ENCODE data around the gene PPARA. TPM values are rescaled to one million over a fixed set of nuclear protein-coding genes. Genes with fewer than 3 reads are reported as not detected.

PPARA gene
- total RNA-seq, 2 donors from 2014 or later, result 15.4 to 18.6 TPM

DNA sequence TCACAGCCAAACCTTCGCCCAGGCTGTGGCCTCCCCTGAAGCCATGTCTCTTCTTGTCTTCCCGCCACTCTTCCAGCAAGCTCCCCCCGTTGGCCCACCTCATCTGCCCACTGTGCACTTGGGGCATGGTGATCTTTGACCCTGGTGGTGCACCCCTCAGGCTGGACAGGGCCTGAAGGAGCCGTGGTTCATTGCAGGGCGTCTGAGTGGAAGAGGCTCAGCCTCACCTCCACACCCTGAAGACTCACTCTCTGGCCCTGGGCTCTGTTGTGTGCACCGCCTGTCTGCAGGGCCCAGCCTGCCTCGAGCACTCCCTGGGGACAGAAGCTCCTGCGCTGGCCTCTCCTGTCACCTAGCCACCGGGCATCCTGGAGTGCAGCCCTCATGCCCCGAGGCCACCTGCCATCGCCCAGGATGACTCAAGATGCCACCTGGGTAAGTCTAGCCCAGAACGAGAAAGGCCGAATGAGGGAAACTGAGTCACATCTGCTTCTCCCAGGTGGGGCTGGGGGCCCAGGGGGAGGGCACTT, 40.8 kb upstream of the PPARA start:
- TF ChIP-seq, protein P1, sequence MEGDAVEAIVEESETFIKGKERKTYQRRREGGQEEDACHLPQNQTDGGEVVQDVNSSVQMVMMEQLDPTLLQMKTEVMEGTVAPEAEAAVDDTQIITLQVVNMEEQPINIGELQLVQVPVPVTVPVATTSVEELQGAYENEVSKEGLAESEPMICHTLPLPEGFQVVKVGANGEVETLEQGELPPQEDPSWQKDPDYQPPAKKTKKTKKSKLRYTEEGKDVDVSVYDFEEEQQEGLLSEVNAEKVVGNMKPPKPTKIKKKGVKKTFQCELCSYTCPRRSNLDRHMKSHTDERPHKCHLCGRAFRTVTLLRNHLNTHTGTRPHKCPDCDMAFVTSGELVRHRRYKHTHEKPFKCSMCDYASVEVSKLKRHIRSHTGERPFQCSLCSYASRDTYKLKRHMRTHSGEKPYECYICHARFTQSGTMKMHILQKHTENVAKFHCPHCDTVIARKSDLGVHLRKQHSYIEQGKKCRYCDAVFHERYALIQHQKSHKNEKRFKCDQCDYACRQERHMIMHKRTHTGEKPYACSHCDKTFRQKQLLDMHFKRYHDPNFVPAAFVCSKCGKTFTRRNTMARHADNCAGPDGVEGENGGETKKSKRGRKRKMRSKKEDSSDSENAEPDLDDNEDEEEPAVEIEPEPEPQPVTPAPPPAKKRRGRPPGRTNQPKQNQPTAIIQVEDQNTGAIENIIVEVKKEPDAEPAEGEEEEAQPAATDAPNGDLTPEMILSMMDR (conservative IDR thresholded peaks at IDR 0.05), result no peak
- H3K4me1 Mint-ChIP-seq, result peaks cover 4% of the 10 kb centered on the region
- no peak overlapping the region for H3K4me3 Mint-ChIP-seq

DNA sequence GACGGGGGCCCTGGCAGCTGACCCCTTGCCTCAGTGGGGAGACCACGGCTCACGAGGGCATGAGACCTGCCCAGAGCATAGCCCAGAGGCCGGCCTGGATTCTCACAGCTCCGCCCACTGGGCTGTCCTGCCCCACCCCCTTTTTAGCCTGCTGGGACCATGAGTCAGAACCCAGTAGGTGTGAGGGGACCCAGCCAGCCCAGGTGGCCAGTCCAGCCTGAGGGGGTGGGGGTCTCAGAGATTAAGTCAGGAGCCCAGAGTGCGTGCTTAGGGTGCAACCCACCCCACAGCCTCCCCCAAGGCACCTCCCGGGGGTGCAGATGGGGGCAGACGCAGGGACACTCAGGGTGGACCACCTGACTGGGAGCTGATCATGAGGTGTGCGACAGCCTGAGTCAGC, 40.1 kb upstream of the PPARA start:
- Histone ChIP-seq H3K9me3 (ENCODE audit: control insufficient read depth, low read length) (no peaks in the 10 kb centered on the region), H3K27ac (ENCODE audit: low read depth, low read length) (no peak overlapping the region), H3K4me1 (ENCODE audit: control insufficient read depth, insufficient read depth, low read length) (no peaks in the 10 kb centered on the region), H3K27me3 (ENCODE audit: control insufficient read depth, insufficient read depth, low read length, poor library complexity, severe bottlenecking) (no peaks in the 10 kb centered on the region), H3K4me3 (ENCODE audit: low read length) (no peak overlapping the region), H3K36me3 (ENCODE audit: control insufficient read depth, insufficient read depth, low read length) (no peaks in the 10 kb centered on the region), H3K9ac (ENCODE audit: extremely low read depth, low read length, poor library complexity, severe bottlenecking) (no peak overlapping the region)
- Mint-ChIP-seq H3K36me3 (ENCODE audit: low read depth) (no peaks in the 10 kb centered on the region), H3K27me3 (ENCODE audit: insufficient read depth) (no peaks in the 10 kb centered on the region), H3K9me3 (no peaks in the 10 kb centered on the region), H3K4me3 (no peak overlapping the region), H3K4me1 (peaks cover 4% of the 10 kb centered on the region), H3K27ac (no peak overlapping the region)
- DNase-seq, result peak; percentile 91
- WGBS, 2 experiments (ENCODE audit: insufficient coverage in 1 of 2, insufficient read length in 1 of 2), result 80 to 86% methylated on average over 4 to 9 of the region's 9 CpGs
- TF ChIP-seq, protein P1 (conservative IDR thresholded peaks at IDR 0.05), result no peak

More for the DNA sequence above, 40.8 kb upstream of the PPARA start:
- Mint-ChIP-seq H3K27me3 (ENCODE audit: insufficient read depth) (no peaks in the 10 kb centered on the region), H3K36me3 (ENCODE audit: low read depth) (no peaks in the 10 kb centered on the region), H3K27ac (no peak overlapping the region), H3K9me3 (no peaks in the 10 kb centered on the region)
- DNase-seq, result no peak
- 94% methylated on average over 8 to 13 of the region's 13 CpGs for WGBS, 2 experiments (ENCODE audit: insufficient coverage in 1 of 2, insufficient read length in 1 of 2)
- H3K4me1 ChIP-seq (ENCODE audit: control insufficient read depth, insufficient read depth, low read length), result no peaks in the 10 kb centered on the region
- no peak overlapping the region for H3K9ac ChIP-seq (ENCODE audit: extremely low read depth, low read length, poor library complexity, severe bottlenecking)
- H3K27ac ChIP-seq (ENCODE audit: low read depth, low read length), result no peak overlapping the region
- H3K36me3 ChIP-seq (ENCODE audit: control insufficient read depth, insufficient read depth, low read length), result no peaks in the 10 kb centered on the region
- no peaks in the 10 kb centered on the region for H3K27me3 ChIP-seq (ENCODE audit: control insufficient read depth, insufficient read depth, low read length, poor library complexity, severe bottlenecking)
- no peak overlapping the region for H3K4me3 ChIP-seq (ENCODE audit: low read length)
- no peaks in the 10 kb centered on the region for H3K9me3 ChIP-seq (ENCODE audit: control insufficient read depth, low read length)

DNA sequence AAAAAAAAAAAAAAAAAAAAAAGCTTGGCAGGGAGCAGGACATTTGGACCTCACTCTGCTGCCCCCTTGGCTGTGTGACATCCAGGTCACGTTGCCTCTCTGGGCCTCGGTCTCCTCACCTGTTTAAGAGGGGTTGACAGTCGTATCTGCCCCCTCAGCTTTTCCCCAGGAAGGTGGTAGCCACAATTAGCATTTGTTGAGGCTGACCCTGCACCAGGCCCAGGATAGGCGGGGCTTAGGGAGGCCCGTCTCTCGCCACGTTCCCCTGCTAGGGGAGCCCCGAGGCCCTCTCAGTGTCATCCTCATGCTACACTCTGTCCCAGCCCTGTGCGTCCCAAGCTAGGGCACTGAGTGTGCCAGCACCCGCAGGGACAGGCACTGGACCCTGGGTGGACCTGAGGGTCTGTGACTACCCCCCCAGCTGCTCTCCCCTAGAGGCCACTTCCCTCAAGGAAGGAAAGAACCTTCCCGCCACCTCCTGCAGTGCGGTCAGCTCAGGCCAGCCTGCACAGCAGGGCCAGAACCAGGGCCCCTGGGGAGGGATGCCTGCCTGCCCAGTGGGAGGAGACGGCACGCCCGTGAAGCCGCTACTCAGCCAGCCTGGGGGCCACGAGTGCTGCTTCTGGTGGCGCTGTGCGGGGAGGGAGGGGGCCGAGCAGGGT, 38.5 kb upstream of the PPARA start:
- no peak overlapping the region for H3K27ac Mint-ChIP-seq
- H3K4me3 Mint-ChIP-seq, result no peak overlapping the region
- no peaks in the 10 kb centered on the region for H3K9me3 ChIP-seq (ENCODE audit: control insufficient read depth, low read length)
- no peaks in the 10 kb centered on the region for H3K27me3 Mint-ChIP-seq (ENCODE audit: insufficient read depth)
- no peaks in the 10 kb centered on the region for H3K9me3 Mint-ChIP-seq
- H3K4me1 ChIP-seq (ENCODE audit: control insufficient read depth, insufficient read depth, low read length), result no peaks in the 10 kb centered on the region
- H3K9ac ChIP-seq (ENCODE audit: extremely low read depth, low read length, poor library complexity, severe bottlenecking), result no peak overlapping the region
- H3K27ac ChIP-seq (ENCODE audit: low read depth, low read length), result no peak overlapping the region
- H3K36me3 Mint-ChIP-seq (ENCODE audit: low read depth), result no peaks in the 10 kb centered on the region
- no peak overlapping the region for H3K4me3 ChIP-seq (ENCODE audit: low read length)
- DNase-seq, result peak; percentile 73
- no peaks in the 10 kb centered on the region for H3K27me3 ChIP-seq (ENCODE audit: control insufficient read depth, insufficient read depth, low read length, poor library complexity, severe bottlenecking)
- H3K36me3 ChIP-seq (ENCODE audit: control insufficient read depth, insufficient read depth, low read length), result no peaks in the 10 kb centered on the region
- TF ChIP-seq, protein P1 (conservative IDR thresholded peaks at IDR 0.05), result no peak
- peaks cover 4% of the 10 kb centered on the region for H3K4me1 Mint-ChIP-seq
- 62 to 79% methylated on average over 8 to 20 of the region's 20 CpGs for WGBS, 2 experiments (ENCODE audit: insufficient coverage in 1 of 2, insufficient read length in 1 of 2)
